ENCODE measurements around the gene FOXN4.

- TF ChIP-seq CTCF (IDR thresholded peaks at IDR 0.05) (no peak), POLR2AphosphoS5 (IDR thresholded peaks at IDR 0.05) (no peak)
Observed at GRCh38 chr12:109274381-109274780, 34.7 kb downstream of the FOXN4 start.
